GM19463 (cell line): ENCODE results near the gene HMCN2.

Experiments
- ATAC-seq: cut with Tn5 transposase; IDR thresholded peaks from one replicate; pipeline ENCODE4 v1.9.1; 2021; ENCODE audit warnings: mild to moderate bottlenecking, moderate library complexity; ENCODE audit not compliant: unreplicated experiment

HMCN2 gene

DNA sequence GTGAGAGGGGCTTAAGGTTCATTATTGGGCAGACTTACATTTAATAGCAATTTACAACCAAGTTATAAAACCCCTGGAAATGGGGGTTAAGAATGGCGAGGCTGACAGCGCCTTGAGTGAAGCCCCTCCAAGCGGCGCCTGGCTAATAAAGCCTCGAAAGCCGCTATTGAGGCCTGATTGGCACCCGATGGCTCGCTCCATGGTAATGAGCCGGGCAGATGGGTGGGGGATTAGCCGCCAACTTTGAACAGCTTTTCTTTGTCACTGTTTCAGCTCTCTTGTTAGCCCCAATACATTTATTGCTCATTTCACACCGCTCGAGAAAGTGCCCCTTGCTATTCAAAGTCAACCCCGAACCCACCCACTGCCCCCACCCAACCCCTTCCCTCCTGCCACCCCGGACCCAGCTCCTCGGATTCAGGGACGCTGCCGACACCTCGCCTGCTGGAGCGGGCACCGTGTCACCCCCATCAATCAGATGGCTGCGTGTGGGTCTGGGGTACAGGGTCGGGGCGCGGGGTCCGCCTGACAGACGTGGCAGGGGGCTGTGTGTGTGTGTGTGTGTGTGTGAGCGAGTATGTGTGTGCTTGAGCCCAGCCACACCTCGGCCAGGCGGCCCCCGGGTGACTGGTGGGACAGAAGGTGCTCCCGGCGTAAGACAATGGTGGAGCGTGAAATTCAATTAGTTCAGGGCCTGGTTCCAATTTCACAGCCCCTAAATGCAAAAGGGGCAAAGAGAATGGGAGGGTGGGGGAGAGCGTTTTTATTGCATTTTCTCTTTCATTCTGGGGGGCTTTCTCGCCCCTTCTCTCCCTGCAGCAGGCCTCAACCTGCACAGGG is 213.4 kb downstream of the HMCN2 start:
- no peak for ATAC-seq

DNA sequence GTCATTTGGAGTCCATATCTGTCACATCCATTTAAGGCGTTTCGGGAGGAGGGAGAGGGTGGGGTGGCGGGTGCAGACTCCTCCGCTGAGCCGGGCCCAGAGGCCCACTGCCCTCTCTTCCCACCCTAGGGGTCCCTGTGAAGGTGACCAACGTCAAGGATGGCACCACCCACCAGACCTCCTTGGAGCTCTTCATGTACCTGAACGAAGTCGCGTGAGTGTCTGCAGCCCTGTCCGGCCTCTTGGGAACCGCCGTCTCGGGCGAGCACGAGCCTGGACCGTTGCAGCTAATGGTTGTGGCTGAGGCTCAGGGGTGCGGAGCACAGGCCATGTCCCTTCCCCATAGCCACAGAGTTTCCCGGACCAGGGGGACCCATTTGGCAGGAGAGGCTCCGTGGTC is 214.0 kb downstream of the HMCN2 start:
- ATAC-seq: no peak

DNA sequence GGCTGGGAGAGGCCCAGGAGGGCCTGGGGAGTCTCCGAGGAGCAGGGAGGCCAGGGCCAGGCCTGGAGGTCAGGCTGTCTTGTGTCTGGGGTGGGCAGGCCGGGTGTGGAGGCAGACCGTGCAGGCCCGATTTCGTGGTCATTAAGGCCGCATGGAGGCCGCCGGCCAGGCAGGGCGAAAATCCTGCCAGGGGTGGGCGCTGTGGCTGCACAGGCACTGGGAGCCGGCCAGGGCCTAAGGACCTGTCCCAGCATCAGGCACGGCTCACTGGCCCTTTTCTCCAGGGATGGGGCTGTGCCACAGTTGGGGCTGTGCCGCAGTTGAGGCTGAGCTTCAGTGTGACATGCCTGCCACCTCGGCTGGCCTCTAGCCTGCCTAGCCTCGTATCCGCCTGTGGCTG is 215.1 kb downstream of the HMCN2 start:
- ATAC-seq: no peak

DNA sequence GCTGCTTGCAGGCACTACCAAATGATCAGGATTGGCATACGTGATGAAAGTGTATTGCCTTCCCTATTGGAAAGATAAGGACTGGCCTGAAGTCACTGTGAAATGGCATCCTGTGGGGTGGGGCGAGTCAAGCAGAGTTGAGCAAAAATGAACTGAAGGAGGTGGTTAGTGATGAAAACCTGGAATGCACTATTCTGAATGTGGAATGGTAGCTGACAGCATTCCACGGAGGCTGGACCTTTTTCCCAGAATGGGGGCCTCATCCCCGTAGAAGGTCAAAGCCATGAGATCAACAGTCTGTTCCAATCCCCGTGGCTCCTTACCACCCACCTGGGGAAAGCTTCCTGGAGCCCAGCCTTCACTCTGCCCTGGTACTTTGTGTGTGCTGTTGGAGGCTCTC is 216.9 kb downstream of the HMCN2 start:
- ATAC-seq: no peak

DNA sequence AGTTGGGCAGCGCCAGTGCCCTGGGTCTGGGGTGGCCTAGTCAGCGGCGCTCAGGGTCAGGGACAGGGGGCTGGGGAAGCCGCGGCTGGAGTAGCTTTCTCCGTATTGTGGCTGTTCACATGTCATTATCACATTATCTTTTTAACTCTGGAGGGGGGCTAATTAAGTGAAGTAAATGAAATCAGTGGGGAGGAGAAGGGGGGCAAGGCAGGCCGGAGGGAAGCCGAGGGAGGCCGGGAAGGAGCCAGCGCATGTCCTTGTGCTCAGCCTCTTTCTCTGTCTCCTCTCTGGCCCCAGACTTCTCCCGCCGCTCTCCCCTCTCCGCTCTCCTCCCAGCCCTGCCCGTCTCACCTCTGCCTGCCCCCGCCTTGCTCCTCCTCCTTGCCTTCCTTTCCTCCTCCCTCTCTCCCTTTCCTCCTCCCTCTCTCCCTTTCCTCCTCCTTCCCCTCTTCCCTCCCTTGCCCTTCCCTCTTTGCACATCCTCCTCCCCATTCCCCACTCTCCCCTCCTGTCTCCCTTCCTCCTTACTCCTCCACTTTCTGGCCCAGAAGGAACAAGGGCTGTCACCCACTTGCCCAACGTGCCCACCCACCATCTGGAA is 217.9 kb downstream of the HMCN2 start:
- no peak for ATAC-seq
